MM.1S (cell line): ENCODE results near the gene MDK.

ENCODE experiments used
- CTCF ChIP-seq: fragments of 300-600 bp; sonication (generic); IDR thresholded peaks from 2 replicates; pipeline ENCODE4 v1.5.1; 2016; ENCODE audit warnings: antibody characterized with exemption, low read length, mixed read lengths
- EZH2 ChIP-seq: fragments of 300-600 bp; sonication (generic); optimal IDR thresholded peaks from 2 replicates; pipeline ENCODE3; 2017; ENCODE audit warnings: low read depth, mild to moderate bottlenecking, antibody characterized with exemption, low read length, mixed read lengths
- EZH2phosphoT487 ChIP-seq: fragments of 300-600 bp; sonication (generic); IDR thresholded peaks from 2 replicates; pipeline ENCODE4 v1.6.1; 2018; ENCODE audit warnings: antibody characterized with exemption, low read length

- TF ChIP-seq CTCF, result no peak
- TF ChIP-seq EZH2, result no peak
- no peak for TF ChIP-seq EZH2phosphoT487
Measured at GRCh38 chr11:46338988-46339666, 42.3 kb upstream of the MDK start.
